Trophoblast cell (in vitro differentiated cells and primary cell): ENCODE results near the gene SMAP1.

Source experiments
- DNase-seq, 2 donors: peaks; one replicate each; pipeline ENCODE4 v3.0.0-alpha.2; 2016
- H2AFZ ChIP-seq: 2 replicates; pipeline ENCODE4 v1.6.1; 2013; ENCODE audit warnings: low read length, moderate library complexity, mild to moderate bottlenecking; ENCODE audit not compliant: insufficient read depth, poor library complexity
- H2AK5ac ChIP-seq: 2 replicates; pipeline ENCODE4 v1.6.1; 2013; ENCODE audit warnings: mild to moderate bottlenecking, low read length
- H2BK120ac ChIP-seq: 2 replicates; pipeline ENCODE4 v1.6.1; 2013; ENCODE audit warnings: low read length, mild to moderate bottlenecking, moderate library complexity; ENCODE audit not compliant: insufficient read depth, poor library complexity
- H2BK12ac ChIP-seq: 2 replicates; pipeline ENCODE4 v1.6.1; 2013; ENCODE audit warnings: mild to moderate bottlenecking, low read length, moderate library complexity
- H2BK5ac ChIP-seq: 2 replicates; pipeline ENCODE4 v1.6.1; 2013; ENCODE audit warnings: low read length, low read depth, moderate library complexity, mild to moderate bottlenecking; ENCODE audit not compliant: poor library complexity
- H3K14ac ChIP-seq: 2 replicates; pipeline ENCODE4 v1.6.1; 2013; ENCODE audit warnings: mild to moderate bottlenecking, low read length
- H3K18ac ChIP-seq: 2 replicates; pipeline ENCODE4 v1.6.1; 2013; ENCODE audit warnings: mild to moderate bottlenecking, low read length
- H3K23ac ChIP-seq: 2 replicates; pipeline ENCODE4 v1.6.1; 2013; ENCODE audit warnings: low read length
- H3K27ac ChIP-seq: 2 replicates; pipeline ENCODE4 v1.5.1; 2013; ENCODE audit warnings: low read depth, mild to moderate bottlenecking, inconsistent platforms, low read length, moderate library complexity
- H3K27me3 ChIP-seq: 2 replicates; pipeline ENCODE4 v1.6.1; 2013; ENCODE audit warnings: inconsistent platforms, mild to moderate bottlenecking, low read length, moderate library complexity; ENCODE audit not compliant: insufficient read depth
- H3K36me3 ChIP-seq, 2 experiments: 1 replicate in 1 of 2; 2 replicates in 1 of 2; pipeline ENCODE4 v1.6.1; 2013; ENCODE audit warnings: low read length in 2 of 2, mild to moderate bottlenecking in 2 of 2, moderate library complexity in 1 of 2; ENCODE audit not compliant: insufficient read depth in 2 of 2, control insufficient read depth in 1 of 2
- H3K4ac ChIP-seq: 2 replicates; pipeline ENCODE4 v1.6.1; 2013; ENCODE audit warnings: low read depth, mild to moderate bottlenecking, low read length, moderate library complexity
- H3K4me1 ChIP-seq, 2 experiments: 1 replicate in 1 of 2; 2 replicates in 1 of 2; pipeline ENCODE4 v1.6.1; 2013; ENCODE audit warnings: low read length in 2 of 2, mild to moderate bottlenecking in 2 of 2, moderate library complexity in 1 of 2; ENCODE audit not compliant: insufficient read depth in 2 of 2, control insufficient read depth in 1 of 2
- H3K4me2 ChIP-seq: 2 replicates; pipeline ENCODE4 v1.6.1; 2013; ENCODE audit warnings: inconsistent platforms, mild to moderate bottlenecking, low read length, moderate library complexity
- H3K4me3 ChIP-seq: 2 replicates; pipeline ENCODE4 v1.5.1; 2013; ENCODE audit warnings: mild to moderate bottlenecking, low read depth, low read length, inconsistent platforms
- H3K79me1 ChIP-seq: one replicate; pipeline ENCODE4 v1.6.1; 2013; ENCODE audit warnings: low read length
- H3K79me2 ChIP-seq: 2 replicates; pipeline ENCODE4 v1.6.1; 2013; ENCODE audit warnings: low read length, mild to moderate bottlenecking; ENCODE audit not compliant: control insufficient read depth, insufficient read depth, poor library complexity
- H3K9ac ChIP-seq: 2 replicates; pipeline ENCODE4 v1.6.1; 2013; ENCODE audit warnings: mild to moderate bottlenecking, low read length
- H3K9me3 ChIP-seq: 2 replicates; pipeline ENCODE4 v1.6.1; 2013; ENCODE audit warnings: low read depth, mild to moderate bottlenecking, control low read depth, inconsistent platforms, low read length; ENCODE audit not compliant: insufficient read depth
- H4K12ac ChIP-seq: 2 replicates; pipeline ENCODE4 v1.6.1; 2013; ENCODE audit warnings: low read depth, mild to moderate bottlenecking, low read length, moderate library complexity
- H4K8ac ChIP-seq: 2 replicates; pipeline ENCODE4 v1.6.1; 2013; ENCODE audit warnings: low read depth, mild to moderate bottlenecking, low read length, moderate library complexity
- H4K91ac ChIP-seq: one replicate; pipeline ENCODE4 v1.6.1; 2013; ENCODE audit warnings: low read depth, mild to moderate bottlenecking, low read length, moderate library complexity
- WGBS: extraction: QIAGEN DNeasy Blood & Tissue Kit; methylation state at CpG from one replicate; pipeline ENCODE4 v1.1.7; 2013; ENCODE audit warnings: missing lambda C conversion rate; ENCODE audit not compliant: insufficient read length, insufficient coverage; ENCODE audit errors: extremely low coverage; 5-methylcytosine and 5-hydroxymethylcytosine counted together

The SMAP1 gene

DNA sequence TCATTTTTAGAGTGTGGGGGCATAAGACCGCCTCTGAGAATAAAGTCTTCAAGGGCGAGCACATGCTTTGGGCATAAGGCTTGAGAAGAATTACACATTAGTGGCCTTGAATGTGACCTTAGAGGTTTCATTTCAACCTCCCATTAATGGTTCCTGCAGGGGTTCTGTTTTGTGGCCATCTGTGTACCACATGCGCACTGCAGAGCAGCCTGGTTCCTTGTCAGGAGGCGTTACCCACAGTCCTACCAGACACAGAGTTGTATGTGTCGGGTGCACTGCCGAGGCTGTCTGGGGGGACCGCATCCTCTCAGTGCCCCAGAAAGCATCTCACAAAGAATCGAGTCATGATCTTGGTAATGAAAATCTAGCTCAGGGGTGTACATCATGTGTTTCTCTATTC, 173.4 kb downstream of the SMAP1 start:
- H3K14ac ChIP-seq = no peak overlapping the region
- no peak overlapping the region for H3K4ac ChIP-seq
- WGBS = no CpG with 5 or more reads among the region's 8 CpGs
- H3K27me3 ChIP-seq = no peaks in the 10 kb centered on the region
- H3K27ac ChIP-seq = no peak overlapping the region
- H3K18ac ChIP-seq = no peak overlapping the region
- no peak for DNase-seq
- H3K79me2 ChIP-seq = no peaks in the 10 kb centered on the region
- H3K4me3 ChIP-seq = no peak overlapping the region
- no peak overlapping the region for H3K23ac ChIP-seq
- H3K9me3 ChIP-seq = no peaks in the 10 kb centered on the region
- no peaks in the 10 kb centered on the region for H3K4me1 ChIP-seq
- no peak overlapping the region for H4K8ac ChIP-seq
- H3K4me2 ChIP-seq = no peak overlapping the region
- no peak overlapping the region for H2BK5ac ChIP-seq
- H2BK120ac ChIP-seq = no peak overlapping the region
- no peaks in the 10 kb centered on the region for H3K79me1 ChIP-seq
- H2AFZ ChIP-seq = no peak overlapping the region
- H3K36me3 ChIP-seq = no peaks in the 10 kb centered on the region
- H2BK12ac ChIP-seq = no peak overlapping the region
- no peak overlapping the region for H4K91ac ChIP-seq
- no peak overlapping the region for H3K9ac ChIP-seq
- H2AK5ac ChIP-seq = no peak overlapping the region
- H4K12ac ChIP-seq = peak overlapping the region; percentile 18

DNA sequence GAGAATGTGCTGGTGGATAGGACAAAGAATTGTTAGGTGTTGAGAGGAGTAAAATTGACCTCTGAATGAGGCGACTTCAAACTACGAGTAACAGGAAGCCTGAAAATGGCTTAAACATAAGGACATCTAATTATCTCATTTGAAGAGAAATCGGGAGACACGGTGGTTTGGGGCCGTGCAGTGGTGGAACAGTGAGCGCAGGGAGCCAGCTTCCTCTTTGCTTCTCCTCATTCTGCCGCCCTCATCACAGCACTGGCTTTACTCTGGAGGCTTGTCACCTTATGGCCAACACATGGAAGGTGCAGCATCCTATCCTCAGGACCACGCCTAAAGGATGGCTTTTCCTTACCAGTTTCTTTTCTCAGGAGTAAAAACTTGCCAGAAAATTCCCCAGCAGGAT, 174.9 kb downstream of the SMAP1 start:
- no CpG with 5 or more reads among the region's 8 CpGs for WGBS
- H3K4me1 ChIP-seq = no peaks in the 10 kb centered on the region
- H2BK120ac ChIP-seq = no peak overlapping the region

DNA sequence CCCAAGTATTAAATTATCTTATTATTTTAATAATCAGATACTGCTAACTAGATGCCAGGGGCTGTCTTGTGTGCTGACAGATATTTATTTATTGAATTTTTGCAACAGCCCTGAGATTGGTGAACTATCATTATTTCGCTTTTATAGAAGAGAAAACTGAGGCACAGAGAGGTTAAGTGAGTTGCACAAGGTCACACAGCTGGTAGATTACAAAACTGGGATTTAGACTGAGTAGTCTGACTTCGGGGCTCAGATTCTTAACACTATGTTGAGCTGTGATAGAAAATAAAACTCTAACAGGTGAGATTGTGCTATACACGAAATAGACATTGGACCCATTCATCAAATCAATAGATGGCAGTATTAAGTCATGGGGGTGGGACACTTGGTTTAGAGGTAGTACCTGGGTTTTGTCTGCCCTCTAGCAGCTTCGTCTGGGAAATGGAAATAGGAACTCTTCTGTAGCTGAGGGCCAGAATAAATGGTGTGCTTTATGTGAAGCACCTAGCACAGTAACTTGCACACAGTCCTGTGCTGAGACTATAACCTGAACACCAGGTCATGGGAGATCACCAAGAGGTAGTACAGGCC, 175.7 kb downstream of the SMAP1 start:
- Histone ChIP-seq H3K4me2 (no peak overlapping the region), H3K27ac (no peak overlapping the region), H3K4me3 (no peak overlapping the region), H3K4me1 (no peaks in the 10 kb centered on the region), H4K91ac (no peak overlapping the region), H3K23ac (no peak overlapping the region), H3K14ac (no peak overlapping the region), H2AFZ (no peak overlapping the region), H3K36me3 (no peaks in the 10 kb centered on the region), H4K8ac (no peak overlapping the region), H3K4ac (no peak overlapping the region), H2BK5ac (no peak overlapping the region), H2BK120ac (no peak overlapping the region), H4K12ac (no peak overlapping the region), H2BK12ac (no peak overlapping the region), H2AK5ac (no peak overlapping the region), H3K9ac (no peak overlapping the region), H3K79me1 (no peaks in the 10 kb centered on the region), H3K9me3 (no peaks in the 10 kb centered on the region), H3K79me2 (no peaks in the 10 kb centered on the region), H3K27me3 (no peaks in the 10 kb centered on the region), H3K18ac (no peak overlapping the region)
- WGBS = no CpG with 5 or more reads among the region's 4 CpGs
- no peak for DNase-seq

More for the DNA sequence above, 174.9 kb downstream of the SMAP1 start:
- H3K9ac ChIP-seq = no peak overlapping the region
- H3K4me3 ChIP-seq = no peak overlapping the region
- DNase-seq = no peak
- no peak overlapping the region for H2AK5ac ChIP-seq
- no peaks in the 10 kb centered on the region for H3K79me1 ChIP-seq
- no peak overlapping the region for H3K14ac ChIP-seq
- no peak overlapping the region for H3K4me2 ChIP-seq
- H2AFZ ChIP-seq = no peak overlapping the region
- no peaks in the 10 kb centered on the region for H3K79me2 ChIP-seq
- no peak overlapping the region for H2BK5ac ChIP-seq
- H3K4ac ChIP-seq = no peak overlapping the region
- no peak overlapping the region for H3K18ac ChIP-seq
- no peak overlapping the region for H3K27ac ChIP-seq
- H2BK12ac ChIP-seq = no peak overlapping the region
- no peaks in the 10 kb centered on the region for H3K36me3 ChIP-seq
- H4K8ac ChIP-seq = no peak overlapping the region
- H3K23ac ChIP-seq = no peak overlapping the region
- no peak overlapping the region for H4K12ac ChIP-seq
- H3K27me3 ChIP-seq = no peaks in the 10 kb centered on the region
- no peak overlapping the region for H4K91ac ChIP-seq
- H3K9me3 ChIP-seq = no peaks in the 10 kb centered on the region

GRCh38 chr6:70844301-70844700, 176.6 kb downstream of the SMAP1 start:
- no peak overlapping the region for H3K23ac ChIP-seq
- WGBS = no CpG with 5 or more reads among the region's 1 CpG
- no peaks in the 10 kb centered on the region for H3K79me1 ChIP-seq
- H2BK120ac ChIP-seq = no peak overlapping the region
- no peaks in the 10 kb centered on the region for H3K27me3 ChIP-seq
- H4K8ac ChIP-seq = no peak overlapping the region
- H2BK5ac ChIP-seq = no peak overlapping the region
- no peak overlapping the region for H2BK12ac ChIP-seq
- no peaks in the 10 kb centered on the region for H3K36me3 ChIP-seq
- no peak overlapping the region for H4K91ac ChIP-seq
- no peaks in the 10 kb centered on the region for H3K9me3 ChIP-seq
- no peak overlapping the region for H3K18ac ChIP-seq
- H3K4ac ChIP-seq = no peak overlapping the region
- no peak overlapping the region for H3K4me2 ChIP-seq
- H3K79me2 ChIP-seq = no peaks in the 10 kb centered on the region
- H4K12ac ChIP-seq = no peak overlapping the region
- H2AFZ ChIP-seq = no peak overlapping the region
- H3K4me1 ChIP-seq = no peaks in the 10 kb centered on the region
- H3K9ac ChIP-seq = no peak overlapping the region
- DNase-seq = no peak
- H3K27ac ChIP-seq = no peak overlapping the region
- no peak overlapping the region for H2AK5ac ChIP-seq
- H3K14ac ChIP-seq = no peak overlapping the region
- H3K4me3 ChIP-seq = no peak overlapping the region
